Right renal pelvis (tissue), 4 donors: Measurements from ENCODE around the gene SLC44A5. TPM values are rescaled to one million over a fixed set of nuclear protein-coding genes. Genes with fewer than 3 reads are reported as not detected.

Experiments used
- DNase-seq, 4 donors: peaks; one replicate each; pipeline ENCODE4 v3.0.0-alpha.2; 2013; ENCODE audit warnings: low read depth in 4 of 4, low spot score in 3 of 4, missing footprints in 1 of 4
- polyA plus RNA-seq, 4 donors: library from polyadenylated mRNA; unstranded; fragments of 120-200 nt; gene quantifications; one replicate each; pipeline ENCODE4 v1.2.1, GENCODE V29; 2013; ENCODE audit not compliant: insufficient read length in 4 of 4

The SLC44A5 gene
- polyA plus RNA-seq, 4 donors: 10.6 to 14.7 (median 12.8) TPM

- no peak for DNase-seq
These were observed 21.3 kb downstream of the SLC44A5 start for GRCh38 chr1:75589637-75590036.

GRCh38 chr1:75588779-75589475 is 22.0 kb downstream of the SLC44A5 start:
- DNase-seq: no peak

GRCh38 chr1:75587692-75588091 is 23.2 kb downstream of the SLC44A5 start:
- no peak for DNase-seq

GRCh38 chr1:75583282-75583681 is 27.6 kb downstream of the SLC44A5 start:
- no peak for DNase-seq

- DNase-seq: no peak
These were observed 28.1 kb downstream of the SLC44A5 start for GRCh38 chr1:75582725-75583261.

GRCh38 chr1:75579046-75579445 is 31.9 kb downstream of the SLC44A5 start:
- no peak for DNase-seq

GRCh38 chr1:75575837-75576236 is 35.1 kb downstream of the SLC44A5 start:
- DNase-seq: no peak

- no peak for DNase-seq
These were observed 43.7 kb downstream of the SLC44A5 start for GRCh38 chr1:75567191-75567590.

- no peak for DNase-seq
These were observed 51.1 kb downstream of the SLC44A5 start for GRCh38 chr1:75559800-75560199.

GRCh38 chr1:75559136-75559535 is 51.8 kb downstream of the SLC44A5 start:
- peak in 2 of 4 donors; percentile 28 to 36 for DNase-seq

GRCh38 chr1:75554870-75555269 is 56.0 kb downstream of the SLC44A5 start:
- DNase-seq: no peak

GRCh38 chr1:75554181-75554580 is 56.7 kb downstream of the SLC44A5 start:
- no peak for DNase-seq

GRCh38 chr1:75550559-75550958 is 60.4 kb downstream of the SLC44A5 start:
- no peak for DNase-seq

- DNase-seq: no peak
These were observed 62.0 kb downstream of the SLC44A5 start for GRCh38 chr1:75548721-75549480.

GRCh38 chr1:75543705-75544104 is 67.2 kb downstream of the SLC44A5 start:
- no peak for DNase-seq

- DNase-seq: no peak
These were observed 67.9 kb downstream of the SLC44A5 start for GRCh38 chr1:75542818-75543570.

- DNase-seq: no peak
These were observed 71.4 kb downstream of the SLC44A5 start for GRCh38 chr1:75539230-75540116.

- DNase-seq: no peak
These were observed 77.8 kb downstream of the SLC44A5 start for GRCh38 chr1:75533085-75533484.

GRCh38 chr1:75531570-75531969 is 79.3 kb downstream of the SLC44A5 start:
- no peak for DNase-seq

GRCh38 chr1:75529488-75529887 is 81.4 kb downstream of the SLC44A5 start:
- no peak for DNase-seq
